Fibroblast of lung (primary cell): ENCODE results near the gene SMIM13.
"Not testable (repeated sequence)": the region's sequence is repeated elsewhere in the genome, so short reads cannot be mapped to it uniquely, and the experiment has no call there.

Experiments used
- CTCF ChIP-seq, 2 donors: IDR thresholded peaks in 1 of 2; conservative IDR thresholded peaks in 1 of 2; 1 replicate in 1 of 2; 2 replicates in 1 of 2; pipeline ENCODE4 v1.5.1; 2011 to 2012; ENCODE audit warnings: low read length in 2 of 2, control low read depth in 1 of 2, inconsistent platforms in 1 of 2, low read depth in 1 of 2, mild to moderate bottlenecking in 1 of 2
- EZH2 ChIP-seq: IDR thresholded peaks from 2 replicates; pipeline ENCODE4 v1.5.1; 2012; ENCODE audit warnings: low read length, control low read depth, mild to moderate bottlenecking; ENCODE audit errors: missing control alignments

- not testable (repeated sequence) for TF ChIP-seq CTCF (conservative IDR thresholded peaks at IDR 0.05 in 1 of 2, IDR thresholded peaks at IDR 0.05 in 1 of 2; ENCODE audit: low read depth in 1 of 2, low read length in 2 of 2); EZH2
These were observed 6.4 kb upstream of the SMIM13 start for GRCh38 chr6:11087141-11087812.
